ENCODE results near the gene EVC2.

The EVC2 gene

GRCh38 chr4:5554376-5554775 lies 154.0 kb downstream of the EVC2 start:
- no peak for DNase-seq

GRCh38 chr4:5553801-5554200 lies 154.6 kb downstream of the EVC2 start:
- DNase-seq, result no peak

GRCh38 chr4:5552451-5552850 lies 155.9 kb downstream of the EVC2 start:
- DNase-seq, result no peak

- no peak for DNase-seq
These were observed 160.6 kb downstream of the EVC2 start for GRCh38 chr4:5547651-5548249.

- no peak for DNase-seq
These were observed 163.1 kb downstream of the EVC2 start for GRCh38 chr4:5545271-5545670.

- no peak for DNase-seq
These were observed 163.6 kb downstream of the EVC2 start for GRCh38 chr4:5544762-5545161.

GRCh38 chr4:5543681-5544080 lies 164.7 kb downstream of the EVC2 start:
- no peak for DNase-seq

- DNase-seq, result no peak
These were observed 167.2 kb downstream of the EVC2 start for GRCh38 chr4:5541169-5541568.

GRCh38 chr4:5539584-5539983 lies 168.8 kb downstream of the EVC2 start:
- DNase-seq, result no peak

GRCh38 chr4:5532100-5532499 lies 176.3 kb downstream of the EVC2 start:
- no peak for DNase-seq

- no peak for DNase-seq
These were observed 180.3 kb downstream of the EVC2 start for GRCh38 chr4:5528031-5528436.

GRCh38 chr4:5527211-5527610 lies 181.1 kb downstream of the EVC2 start:
- no peak for DNase-seq

GRCh38 chr4:5526080-5526846 lies 182.1 kb downstream of the EVC2 start:
- no peak for DNase-seq

GRCh38 chr4:5524446-5525299 lies 183.7 kb downstream of the EVC2 start:
- DNase-seq, result no peak

GRCh38 chr4:5517372-5517771 lies 191.0 kb downstream of the EVC2 start:
- DNase-seq, result no peak

- no peak for DNase-seq
These were observed 192.7 kb downstream of the EVC2 start for GRCh38 chr4:5515646-5516045.

Data from NCI-H1417 treated with DMSO at 0.1 percent for 48 hours (cell line).